ENCODE data around the gene CD80. TPM values are rescaled to one million over a fixed set of nuclear protein-coding genes. Genes with fewer than 3 reads are reported as not detected.

Gene CD80
- total and polyA plus RNA-seq, 9 of the 15 experiments (the other 6 are each of a cell fraction or from before 2014, with no cell fraction given): 3.0 to 8.2 (median 5.7) TPM

DNA sequence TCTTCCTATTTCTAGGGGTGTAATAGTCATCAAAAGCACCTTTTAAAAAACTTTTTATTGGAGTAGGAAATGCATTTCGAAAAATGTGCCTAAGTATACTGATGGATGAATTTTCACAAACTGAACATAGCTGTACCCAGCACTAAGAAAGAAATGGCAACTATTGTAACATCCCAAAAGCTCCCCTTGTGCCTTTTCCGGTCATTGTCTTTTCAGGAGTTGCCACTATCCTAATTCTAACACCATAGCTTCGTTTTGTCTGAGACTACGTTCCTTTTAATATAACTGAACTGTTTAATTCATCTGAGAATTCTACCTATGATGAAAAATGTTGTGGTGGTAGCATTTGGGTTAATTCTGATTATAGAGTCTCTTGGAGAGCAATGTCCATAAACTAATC lies 59.1 kb downstream of the CD80 start:
- no peak for DNase-seq (ENCODE audit: extremely low read depth in 1 of 4, low spot score in 3 of 4)
- ATAC-seq: peak; percentile 19; the same call in 2 of the 3 replicates
- Histone ChIP-seq H3K79me2 (ENCODE audit: control insufficient read depth, insufficient read depth, low read length) (peaks cover 59% of the 10 kb centered on the region), H3K4me2 (ENCODE audit: insufficient read depth, low read length) (peak overlapping the region; percentile 87), H3K9me1 (ENCODE audit: control insufficient read depth, insufficient read depth, low read length) (no peaks in the 10 kb centered on the region), H3K27me3 (ENCODE audit: control insufficient read depth in 2 of 2, insufficient read depth in 2 of 2, low read length in 2 of 2) (no peaks in the 10 kb centered on the region), H3K9me3 (replicated peaks; ENCODE audit: control insufficient read depth, insufficient read depth, low read depth, low read length) (no peaks in the 10 kb centered on the region), H3K4me3 (peak overlapping the region; percentile 70), H3K4me1 (replicated peaks in 1 of 2; ENCODE audit: control insufficient read depth in 2 of 2, insufficient read depth in 2 of 2, low read length in 2 of 2) (no peaks in the 10 kb centered on the region; a peak in 1 of 5 replicates), H4K20me1 (replicated peaks; ENCODE audit: control insufficient read depth, insufficient read depth, low read length) (no peaks in the 10 kb centered on the region), H3K27ac (ENCODE audit: extremely low read depth, low read depth, low read length) (peak overlapping the region; percentile 94; the same call in 1 of the 3 replicates), H3K36me3 (ENCODE audit: control insufficient read depth, insufficient read depth, low read length) (peaks cover 34% of the 10 kb centered on the region), H3K9ac (ENCODE audit: insufficient read depth in 1 of 2, low read depth in 2 of 2, low read length in 2 of 2) (peak overlapping the region in 1 of 2 experiments; percentile 90; a peak in 3 of 4 replicates), H2AFZ (ENCODE audit: low read depth, low read length) (no peak overlapping the region)
- intact Hi-C loops (cut with micrococcal nuclease) (loop anchor here (5.0 kb wide), 1 partner anchor 177 kb away; the partner anchor contains the start of gene COX17), in situ Hi-C loops (cut with MboI) (no loop called here)
- WGBS (ENCODE audit: insufficient coverage, low coverage, missing lambda C conversion rate): 3% methylated on average over 4 of the region's 4 CpGs
- no TSS peak for BruUV-seq (replicated peaks)
- POLR2A ChIA-PET: interaction anchor here (0.8 to 1.5 kb wide), 4 partner anchors 8 to 88 kb away, joined by 3 to 8 read pairs (median 3); no protein-coding TSS in a partner anchor
- no peak for TF ChIP-seq NCOA6 (IDR thresholded peaks at IDR 0.05)
- TF ChIP-seq, protein P1, sequence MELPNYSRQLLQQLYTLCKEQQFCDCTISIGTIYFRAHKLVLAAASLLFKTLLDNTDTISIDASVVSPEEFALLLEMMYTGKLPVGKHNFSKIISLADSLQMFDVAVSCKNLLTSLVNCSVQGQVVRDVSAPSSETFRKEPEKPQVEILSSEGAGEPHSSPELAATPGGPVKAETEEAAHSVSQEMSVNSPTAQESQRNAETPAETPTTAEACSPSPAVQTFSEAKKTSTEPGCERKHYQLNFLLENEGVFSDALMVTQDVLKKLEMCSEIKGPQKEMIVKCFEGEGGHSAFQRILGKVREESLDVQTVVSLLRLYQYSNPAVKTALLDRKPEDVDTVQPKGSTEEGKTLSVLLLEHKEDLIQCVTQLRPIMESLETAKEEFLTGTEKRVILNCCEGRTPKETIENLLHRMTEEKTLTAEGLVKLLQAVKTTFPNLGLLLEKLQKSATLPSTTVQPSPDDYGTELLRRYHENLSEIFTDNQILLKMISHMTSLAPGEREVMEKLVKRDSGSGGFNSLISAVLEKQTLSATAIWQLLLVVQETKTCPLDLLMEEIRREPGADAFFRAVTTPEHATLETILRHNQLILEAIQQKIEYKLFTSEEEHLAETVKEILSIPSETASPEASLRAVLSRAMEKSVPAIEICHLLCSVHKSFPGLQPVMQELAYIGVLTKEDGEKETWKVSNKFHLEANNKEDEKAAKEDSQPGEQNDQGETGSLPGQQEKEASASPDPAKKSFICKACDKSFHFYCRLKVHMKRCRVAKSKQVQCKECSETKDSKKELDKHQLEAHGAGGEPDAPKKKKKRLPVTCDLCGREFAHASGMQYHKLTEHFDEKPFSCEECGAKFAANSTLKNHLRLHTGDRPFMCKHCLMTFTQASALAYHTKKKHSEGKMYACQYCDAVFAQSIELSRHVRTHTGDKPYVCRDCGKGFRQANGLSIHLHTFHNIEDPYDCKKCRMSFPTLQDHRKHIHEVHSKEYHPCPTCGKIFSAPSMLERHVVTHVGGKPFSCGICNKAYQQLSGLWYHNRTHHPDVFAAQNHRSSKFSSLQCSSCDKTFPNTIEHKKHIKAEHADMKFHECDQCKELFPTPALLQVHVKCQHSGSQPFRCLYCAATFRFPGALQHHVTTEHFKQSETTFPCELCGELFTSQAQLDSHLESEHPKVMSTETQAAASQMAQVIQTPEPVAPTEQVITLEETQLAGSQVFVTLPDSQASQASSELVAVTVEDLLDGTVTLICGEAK (IDR thresholded peaks at IDR 0.05): 0 out of 2 replicates have a peak, but pooled peaks have one; percentile 25
- TF ChIP-seq, protein P1 (CRISPR knock-in tag; IDR thresholded peaks at IDR 0.05): no peak
- no peak for TF ChIP-seq BRF1 (IDR thresholded peaks at IDR 0.05; ENCODE audit: borderline replicate concordance, extremely low read depth, insufficient read length)
- TF ChIP-seq TGIF2 (CRISPR knock-in tag; IDR thresholded peaks at IDR 0.05): no peak
- TF ChIP-seq GABPB1 (CRISPR knock-in tag; IDR thresholded peaks at IDR 0.05): peak; percentile 39; the same call in 1 of the 2 replicates
- TF ChIP-seq GABPA (tag; conservative IDR thresholded peaks at IDR 0.05; ENCODE audit: low read depth): peak; percentile 54
- TF ChIP-seq ZBTB11 (CRISPR knock-in tag; IDR thresholded peaks at IDR 0.05): peak in 1 of 3 experiments; percentile 76; a peak in 2 of 6 replicates
- FAIRE-seq: no peak
- CTCF ChIA-PET (ENCODE audit: low intra/inter-chr PET ratio): no interaction called here

All from K562 (cell line).